Caco-2 (cell line): ENCODE data around the gene NKX1-2. TPM values are rescaled to one million over a fixed set of nuclear protein-coding genes. Genes with fewer than 3 reads are reported as not detected.

ENCODE experiments used
- BruUV-seq: library from RNA; stranded (reverse); fragments of 400-500 nt; replicated peaks from 2 replicates; lab custom pipeline; 2021; lab: Mats Ljungman, UMichigan
- CTCF ChIA-PET: fragments of 300-600 bp; sonication (Branson Sonifier 250); formaldehyde crosslinking; loops from one replicate; lab custom pipeline; 2022; ENCODE audit warnings: antibody characterized with exemption; lab: Charles Lee
- POLR2A ChIA-PET: fragments of 300-600 bp; sonication (Branson Sonifier 250); formaldehyde crosslinking; loops from one replicate; lab custom pipeline; 2022; ENCODE audit warnings: antibody characterized with exemption; lab: Charles Lee
- DNase-seq, 2 experiments: peaks; one replicate each; pipeline versions ENCODE4 v3.0.0 to v3.0.0-alpha.2; 2020 to 2022
- H3K27me3 ChIP-seq: replicated peaks from 2 replicates; pipeline ENCODE4 v1.6.0; 2011; ENCODE audit warnings: low read length; ENCODE audit not compliant: control insufficient read depth, insufficient read depth
- H3K36me3 ChIP-seq: 2 replicates; pipeline ENCODE4 v1.5.1; 2011; ENCODE audit warnings: low read length; ENCODE audit not compliant: control insufficient read depth, insufficient read depth
- H3K4me1 ChIP-seq: fragments of 250-450 bp; sonication (Bioruptor Pico); 2 replicates; pipeline ENCODE4 v1.5.1; 2020; ENCODE audit warnings: mild to moderate bottlenecking
- H3K4me3 ChIP-seq: 2 replicates; pipeline ENCODE4 v1.5.1; 2011; ENCODE audit warnings: low read depth, mild to moderate bottlenecking, control low read depth, low read length
- H3K9me3 ChIP-seq: fragments of 250-450 bp; sonication (Bioruptor Pico); 2 replicates; pipeline ENCODE4 v1.5.1; 2020; ENCODE audit warnings: mild to moderate bottlenecking, moderate library complexity
- H3K27ac Mint-ChIP-seq: one replicate; pipeline ENCODE4 v1.8.0; 2022; ENCODE audit warnings: mixed read lengths; ENCODE audit not compliant: unreplicated experiment
- H3K27me3 Mint-ChIP-seq: one replicate; pipeline ENCODE4 v1.8.0; 2022; ENCODE audit warnings: mixed read lengths; ENCODE audit not compliant: insufficient read depth, unreplicated experiment
- H3K36me3 Mint-ChIP-seq: one replicate; pipeline ENCODE4 v1.8.0; 2022; ENCODE audit warnings: mild to moderate bottlenecking, mixed read lengths; ENCODE audit not compliant: insufficient read depth, unreplicated experiment
- H3K4me1 Mint-ChIP-seq: one replicate; pipeline ENCODE4 v1.8.0; 2022; ENCODE audit warnings: low read depth, mixed read lengths; ENCODE audit not compliant: unreplicated experiment
- H3K4me3 Mint-ChIP-seq: one replicate; pipeline ENCODE4 v1.8.0; 2022; ENCODE audit warnings: mild to moderate bottlenecking, moderate library complexity, mixed read lengths; ENCODE audit not compliant: unreplicated experiment
- H3K9me3 Mint-ChIP-seq: one replicate; pipeline ENCODE4 v1.8.0; 2022; ENCODE audit warnings: mixed read lengths; ENCODE audit not compliant: unreplicated experiment
- CTCF ChIP-seq, 2 experiments: fragments of 200-600 bp in 1 of 2; IDR thresholded peaks; 1 replicate in 1 of 2; 2 replicates in 1 of 2; pipeline versions ENCODE4 v1.5.1 to v1.8.0; 2011 to 2022; ENCODE audit warnings: antibody characterized with exemption in 1 of 2, control low read depth in 1 of 2, inconsistent platforms in 1 of 2, low read depth in 1 of 2, low read length in 1 of 2, mild to moderate bottlenecking in 1 of 2, moderate library complexity in 1 of 2; ENCODE audit not compliant: insufficient read depth in 1 of 2, severe bottlenecking in 1 of 2, unreplicated experiment in 1 of 2
- intact Hi-C: fragments of 100-400 bp; cut with micrococcal nuclease; formaldehyde crosslinking; loops from one replicate; pipeline ENCODE4 v1.10.0; 2022; ENCODE audit not compliant: unreplicated experiment
- total RNA-seq: library from RNA; stranded (reverse); gene quantifications from 2 replicates; pipeline ENCODE4 v1.2.3, GENCODE V29; 2022

The NKX1-2 gene
- total RNA-seq, 1 experiment from 2014 or later: 2.8 TPM

- Mint-ChIP-seq H3K36me3 (peaks cover 6% of the 10 kb centered on the region), H3K27me3 (no peaks in the 10 kb centered on the region), H3K4me3 (no peak overlapping the region), H3K27ac (no peak overlapping the region), H3K4me1 (peaks cover 25% of the 10 kb centered on the region), H3K9me3 (no peaks in the 10 kb centered on the region)
- no peaks in the 10 kb centered on the region for H3K27me3 ChIP-seq
- no peak for DNase-seq
- no peak overlapping the region for H3K4me3 ChIP-seq
- no peaks in the 10 kb centered on the region; the same call in 1 of the 2 replicates for H3K36me3 ChIP-seq
- H3K9me3 ChIP-seq: no peaks in the 10 kb centered on the region
- POLR2A ChIA-PET: no interaction called here
- TF ChIP-seq CTCF (IDR thresholded peaks at IDR 0.05; ENCODE audit: insufficient read depth in 1 of 2, low read depth in 1 of 2, low read length in 1 of 2, severe bottlenecking in 1 of 2, unreplicated experiment in 1 of 2): no peak
- H3K4me1 ChIP-seq: peaks cover 36% of the 10 kb centered on the region
- no TSS peak for BruUV-seq
- intact Hi-C loops: no loop called here
- CTCF ChIA-PET: no interaction called here
These were observed 10.3 kb upstream of the NKX1-2 start for GRCh38 chr10:124460144-124460543.

- H3K4me3 ChIP-seq: no peak overlapping the region
- ChIA-PET CTCF (no interaction called here), POLR2A (no interaction called here)
- H3K9me3 ChIP-seq: no peaks in the 10 kb centered on the region
- BruUV-seq: no TSS peak
- TF ChIP-seq CTCF (IDR thresholded peaks at IDR 0.05; ENCODE audit: insufficient read depth in 1 of 2, low read depth in 1 of 2, low read length in 1 of 2, severe bottlenecking in 1 of 2, unreplicated experiment in 1 of 2): no peak
- DNase-seq: peak in 1 of 2 experiments; percentile 55
- no peaks in the 10 kb centered on the region for H3K27me3 ChIP-seq
- peaks cover 6% of the 10 kb centered on the region for H3K36me3 Mint-ChIP-seq
- intact Hi-C loops: no loop called here
- H3K27ac Mint-ChIP-seq: no peak overlapping the region
- H3K4me1 ChIP-seq: peaks cover 36% of the 10 kb centered on the region
- H3K4me3 Mint-ChIP-seq: peak overlapping the region; percentile 12
- no peaks in the 10 kb centered on the region; the same call in 1 of the 2 replicates for H3K36me3 ChIP-seq
- H3K9me3 Mint-ChIP-seq: no peaks in the 10 kb centered on the region
- no peaks in the 10 kb centered on the region for H3K27me3 Mint-ChIP-seq
- H3K4me1 Mint-ChIP-seq: peaks cover 18% of the 10 kb centered on the region
These were observed 9.6 kb upstream of the NKX1-2 start for GRCh38 chr10:124459395-124459794.

- Mint-ChIP-seq H3K4me3 (no peak overlapping the region), H3K27ac (no peak overlapping the region), H3K36me3 (peaks cover 6% of the 10 kb centered on the region), H3K27me3 (no peaks in the 10 kb centered on the region), H3K9me3 (no peaks in the 10 kb centered on the region), H3K4me1 (peaks cover 15% of the 10 kb centered on the region)
- Histone ChIP-seq H3K27me3 (no peaks in the 10 kb centered on the region), H3K9me3 (no peaks in the 10 kb centered on the region), H3K36me3 (no peaks in the 10 kb centered on the region), H3K4me3 (no peak overlapping the region), H3K4me1 (peaks cover 36% of the 10 kb centered on the region)
- no peak for DNase-seq
- ChIA-PET CTCF (interaction anchor here (1.5 kb wide), 1 partner anchor 40 kb away, joined by 3 read pairs; the partner anchor contains the start of gene OAT), POLR2A (interaction anchor here (0.5 kb wide), 1 partner anchor 326 kb away, joined by 3 read pairs; no protein-coding TSS in a partner anchor)
- no peak for TF ChIP-seq CTCF (IDR thresholded peaks at IDR 0.05; ENCODE audit: insufficient read depth in 1 of 2, low read depth in 1 of 2, low read length in 1 of 2, severe bottlenecking in 1 of 2, unreplicated experiment in 1 of 2)
- intact Hi-C loops: no loop called here
- no TSS peak for BruUV-seq
These were observed 9.1 kb upstream of the NKX1-2 start for GRCh38 chr10:124458889-124459288.
